ENCODE results near the gene FILIP1L.
A peak's percentile ranks its signal among the peaks of the same experiment; 100 is the strongest.

Gene FILIP1L

GRCh38 chr3:100008081-100008698 lies 106.1 kb downstream of the FILIP1L start:
- no peak for DNase-seq

- no peak for DNase-seq
Measured at GRCh38 chr3:100007313-100007712, 107.0 kb downstream of the FILIP1L start.

GRCh38 chr3:100006570-100007271 lies 107.6 kb downstream of the FILIP1L start:
- no peak for DNase-seq

GRCh38 chr3:100005665-100006393 lies 108.5 kb downstream of the FILIP1L start:
- DNase-seq: no peak

GRCh38 chr3:100004931-100005330 lies 109.4 kb downstream of the FILIP1L start:
- DNase-seq: no peak

GRCh38 chr3:100003609-100004503 lies 110.4 kb downstream of the FILIP1L start:
- no peak for DNase-seq

- DNase-seq: peak; percentile 23
Measured at GRCh38 chr3:100002599-100003350, 111.5 kb downstream of the FILIP1L start.

GRCh38 chr3:100001526-100002270 lies 112.6 kb downstream of the FILIP1L start:
- DNase-seq: no peak

- DNase-seq: no peak
Measured at GRCh38 chr3:100001083-100001482, 113.2 kb downstream of the FILIP1L start.

GRCh38 chr3:99999536-99999935 lies 114.8 kb downstream of the FILIP1L start:
- DNase-seq: no peak

GRCh38 chr3:99997293-99997692 lies 117.0 kb downstream of the FILIP1L start:
- no peak for DNase-seq

- DNase-seq: no peak
Measured at GRCh38 chr3:99990179-99990578, 124.1 kb downstream of the FILIP1L start.

- DNase-seq: no peak
Measured at GRCh38 chr3:99984668-99985067, 129.6 kb downstream of the FILIP1L start.

GRCh38 chr3:99984139-99984538 lies 130.2 kb downstream of the FILIP1L start:
- no peak for DNase-seq

- DNase-seq: no peak
Measured at GRCh38 chr3:99982650-99983049, 131.7 kb downstream of the FILIP1L start.

GRCh38 chr3:99981138-99981537 lies 133.2 kb downstream of the FILIP1L start:
- no peak for DNase-seq

GRCh38 chr3:99980606-99981005 lies 133.7 kb downstream of the FILIP1L start:
- DNase-seq: no peak

- no peak for DNase-seq
Measured at GRCh38 chr3:99978221-99978620, 136.1 kb downstream of the FILIP1L start.

GRCh38 chr3:99976584-99976983 lies 137.7 kb downstream of the FILIP1L start:
- DNase-seq: no peak

GRCh38 chr3:99974989-99975388 lies 139.3 kb downstream of the FILIP1L start:
- no peak for DNase-seq
